A673 (cell line): ENCODE results near the gene TMEM54. TPM values are rescaled to one million over a fixed set of nuclear protein-coding genes. Genes with fewer than 3 reads are reported as not detected.

Source experiments
- BruUV-seq: library from RNA; stranded (reverse); fragments of 400-500 nt; replicated peaks from 2 replicates; lab custom pipeline; 2021; lab: Mats Ljungman, UMichigan
- CTCF ChIA-PET: fragments of 300-600 bp; sonication (Branson Sonifier 250); formaldehyde crosslinking; loops from one replicate; lab custom pipeline; 2022; ENCODE audit warnings: antibody characterized with exemption; lab: Charles Lee
- POLR2A ChIA-PET: fragments of 300-600 bp; sonication (Branson Sonifier 250); formaldehyde crosslinking; loops from one replicate; lab custom pipeline; 2022; ENCODE audit warnings: antibody characterized with exemption; ENCODE audit not compliant: low non-redundant PET; lab: Charles Lee
- DNase-seq: peaks from one replicate; pipeline ENCODE4 v3.0.0-alpha.2; 2015; ENCODE audit warnings: low spot score
- H3K27ac ChIP-seq: fragments of 200-600 bp; sonication (generic); 2 replicates; pipeline ENCODE4 v1.5.1; 2016; ENCODE audit warnings: mixed run types, low read depth, mild to moderate bottlenecking, mixed read lengths, antibody characterized with exemption, low read length; ENCODE audit not compliant: poor library complexity, severe bottlenecking
- H3K27me3 ChIP-seq: fragments of 200-600 bp; sonication (generic); replicated peaks from 2 replicates; pipeline ENCODE4 v1.6.1; 2017; ENCODE audit warnings: mixed run types, low read depth, mild to moderate bottlenecking, mixed read lengths, antibody characterized with exemption, low read length; ENCODE audit not compliant: insufficient read depth, poor library complexity
- H3K36me3 ChIP-seq: fragments of 200-600 bp; sonication (generic); 2 replicates; pipeline ENCODE4 v1.6.1; 2016; ENCODE audit warnings: mixed run types, mild to moderate bottlenecking, mixed read lengths, antibody characterized with exemption, low read length; ENCODE audit not compliant: insufficient read depth, poor library complexity, severe bottlenecking
- H3K4me1 ChIP-seq: fragments of 200-600 bp; sonication (generic); 2 replicates; pipeline ENCODE4 v1.6.1; 2017; ENCODE audit warnings: mixed run types, mild to moderate bottlenecking, mixed read lengths, antibody characterized with exemption, low read length; ENCODE audit not compliant: insufficient read depth, poor library complexity, severe bottlenecking
- H3K4me3 ChIP-seq: fragments of 200-600 bp; sonication (generic); 2 replicates; pipeline ENCODE4 v1.5.1; 2016; ENCODE audit warnings: low read depth, mixed run types, mild to moderate bottlenecking, mixed read lengths, low read length; ENCODE audit not compliant: poor library complexity, severe bottlenecking
- H3K9me3 ChIP-seq: fragments of 200-600 bp; sonication (generic); 2 replicates; pipeline ENCODE4 v1.6.1; 2016; ENCODE audit warnings: mixed run types, low read depth, mild to moderate bottlenecking, mixed read lengths, antibody characterized with exemption, low read length; ENCODE audit not compliant: poor library complexity, severe bottlenecking
- CTCF ChIP-seq: fragments of 300-800, 200-600 bp; sonication (generic); conservative IDR thresholded peaks from 2 replicates; pipeline ENCODE4 v1.5.1; 2017; ENCODE audit warnings: low read depth, mild to moderate bottlenecking, antibody characterized with exemption, low read length, moderate library complexity, mixed read lengths
- EZH2 ChIP-seq: fragments of 200-600 bp; sonication (generic); IDR thresholded peaks from 2 replicates; pipeline ENCODE4 v1.6.1; 2017; ENCODE audit warnings: borderline replicate concordance, low read depth, mild to moderate bottlenecking, mixed read lengths, antibody characterized with exemption, low read length; ENCODE audit not compliant: poor library complexity, severe bottlenecking
- intact Hi-C: fragments of 100-400 bp; cut with micrococcal nuclease; formaldehyde crosslinking; loops from one replicate; pipeline ENCODE4 v1.10.0; 2022; ENCODE audit not compliant: unreplicated experiment
- total RNA-seq: library from RNA; stranded (reverse); gene quantifications from 2 replicates; pipeline ENCODE4 v1.2.3, GENCODE V29; 2021

The TMEM54 gene
- total RNA-seq, 1 experiment from 2014 or later: 3.2 TPM

- intact Hi-C loops: no loop called here
- TF ChIP-seq CTCF (no peak), EZH2 (no peak)
- no TSS peak for BruUV-seq
- Histone ChIP-seq H3K9me3 (no peaks in the 10 kb centered on the region), H3K27me3 (no peaks in the 10 kb centered on the region), H3K4me1 (no peaks in the 10 kb centered on the region), H3K4me3 (no peak overlapping the region), H3K27ac (no peak overlapping the region), H3K36me3 (no peaks in the 10 kb centered on the region)
- CTCF ChIA-PET: no interaction called here
- POLR2A ChIA-PET: no interaction called here
- no peak for DNase-seq
These were observed 28.2 kb upstream of the TMEM54 start for GRCh38 chr1:32929366-32929765.

GRCh38 chr1:32928715-32929114 is 27.5 kb upstream of the TMEM54 start:
- intact Hi-C loops: no loop called here
- Histone ChIP-seq H3K36me3 (no peaks in the 10 kb centered on the region), H3K27ac (no peak overlapping the region), H3K4me3 (no peak overlapping the region), H3K9me3 (no peaks in the 10 kb centered on the region), H3K4me1 (no peaks in the 10 kb centered on the region), H3K27me3 (no peaks in the 10 kb centered on the region)
- DNase-seq: no peak
- BruUV-seq: no TSS peak
- POLR2A ChIA-PET: no interaction called here
- CTCF ChIA-PET: no interaction called here
- TF ChIP-seq EZH2 (no peak), CTCF (no peak)

DNA sequence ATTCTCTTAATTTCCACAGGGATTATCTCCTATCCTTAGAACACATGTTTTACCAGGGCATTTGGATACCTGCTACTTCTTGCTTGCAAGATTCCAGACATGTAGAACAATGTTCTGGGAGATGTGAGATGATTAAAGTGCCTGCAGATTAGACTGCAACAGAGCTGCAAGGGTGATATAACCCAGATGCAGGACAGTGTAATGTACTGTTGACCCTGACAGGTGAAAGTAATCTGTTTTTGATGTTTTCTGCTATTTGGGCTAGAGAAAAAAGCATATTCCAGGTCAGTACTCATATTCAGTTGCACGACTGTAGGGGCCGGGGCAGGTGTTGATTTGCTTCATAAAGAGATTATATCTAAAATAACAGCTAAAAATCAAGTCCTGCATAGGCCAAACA is 27.1 kb upstream of the TMEM54 start:
- H3K27ac ChIP-seq: no peak overlapping the region
- no peaks in the 10 kb centered on the region for H3K4me1 ChIP-seq
- DNase-seq: no peak
- ChIA-PET CTCF (no interaction called here), POLR2A (no interaction called here)
- H3K36me3 ChIP-seq: no peaks in the 10 kb centered on the region
- H3K9me3 ChIP-seq: no peaks in the 10 kb centered on the region
- no peak overlapping the region for H3K4me3 ChIP-seq
- no peaks in the 10 kb centered on the region for H3K27me3 ChIP-seq
- TF ChIP-seq CTCF (no peak), EZH2 (no peak)
- intact Hi-C loops: no loop called here
- BruUV-seq: no TSS peak
